ENCODE results near the gene LAMA2.

GRCh38 chr6:129280293-129280644 is 397.3 kb downstream of the LAMA2 start:
- TF ChIP-seq CTCF (conservative IDR thresholded peaks at IDR 0.05; ENCODE audit: low read depth in 2 of 2) = no peak
- TF ChIP-seq POLR2AphosphoS5 (IDR thresholded peaks at IDR 0.05; ENCODE audit: low read depth) = no peak
- no peak for TF ChIP-seq EZH2 (IDR thresholded peaks at IDR 0.05; ENCODE audit: low read depth, unreplicated experiment)
- TF ChIP-seq, protein P1, sequence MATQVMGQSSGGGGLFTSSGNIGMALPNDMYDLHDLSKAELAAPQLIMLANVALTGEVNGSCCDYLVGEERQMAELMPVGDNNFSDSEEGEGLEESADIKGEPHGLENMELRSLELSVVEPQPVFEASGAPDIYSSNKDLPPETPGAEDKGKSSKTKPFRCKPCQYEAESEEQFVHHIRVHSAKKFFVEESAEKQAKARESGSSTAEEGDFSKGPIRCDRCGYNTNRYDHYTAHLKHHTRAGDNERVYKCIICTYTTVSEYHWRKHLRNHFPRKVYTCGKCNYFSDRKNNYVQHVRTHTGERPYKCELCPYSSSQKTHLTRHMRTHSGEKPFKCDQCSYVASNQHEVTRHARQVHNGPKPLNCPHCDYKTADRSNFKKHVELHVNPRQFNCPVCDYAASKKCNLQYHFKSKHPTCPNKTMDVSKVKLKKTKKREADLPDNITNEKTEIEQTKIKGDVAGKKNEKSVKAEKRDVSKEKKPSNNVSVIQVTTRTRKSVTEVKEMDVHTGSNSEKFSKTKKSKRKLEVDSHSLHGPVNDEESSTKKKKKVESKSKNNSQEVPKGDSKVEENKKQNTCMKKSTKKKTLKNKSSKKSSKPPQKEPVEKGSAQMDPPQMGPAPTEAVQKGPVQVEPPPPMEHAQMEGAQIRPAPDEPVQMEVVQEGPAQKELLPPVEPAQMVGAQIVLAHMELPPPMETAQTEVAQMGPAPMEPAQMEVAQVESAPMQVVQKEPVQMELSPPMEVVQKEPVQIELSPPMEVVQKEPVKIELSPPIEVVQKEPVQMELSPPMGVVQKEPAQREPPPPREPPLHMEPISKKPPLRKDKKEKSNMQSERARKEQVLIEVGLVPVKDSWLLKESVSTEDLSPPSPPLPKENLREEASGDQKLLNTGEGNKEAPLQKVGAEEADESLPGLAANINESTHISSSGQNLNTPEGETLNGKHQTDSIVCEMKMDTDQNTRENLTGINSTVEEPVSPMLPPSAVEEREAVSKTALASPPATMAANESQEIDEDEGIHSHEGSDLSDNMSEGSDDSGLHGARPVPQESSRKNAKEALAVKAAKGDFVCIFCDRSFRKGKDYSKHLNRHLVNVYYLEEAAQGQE (IDR thresholded peaks at IDR 0.05; ENCODE audit: unreplicated experiment) = no peak
- TF ChIP-seq JUNB (IDR thresholded peaks at IDR 0.05; ENCODE audit: unreplicated experiment) = no peak
- no peak for TF ChIP-seq CREB1 (CRISPR knock-in tag; IDR thresholded peaks at IDR 0.05; ENCODE audit: low read depth)
- TF ChIP-seq EZH2phosphoT487 (IDR thresholded peaks at IDR 0.05; ENCODE audit: unreplicated experiment) = no peak
- TF ChIP-seq ETS1 (IDR thresholded peaks at IDR 0.05) = no peak
- no peak for TF ChIP-seq ZNF114 (CRISPR knock-in tag; IDR thresholded peaks at IDR 0.05)
- TF ChIP-seq ZNF331 (CRISPR knock-in tag; IDR thresholded peaks at IDR 0.05; ENCODE audit: low read depth) = no peak
- TF ChIP-seq NANOG (IDR thresholded peaks at IDR 0.05; ENCODE audit: borderline replicate concordance) = no peak
